Thyroid gland (tissue), 4 donors: ENCODE measurements around the gene JPT2. TPM values are rescaled to one million over a fixed set of nuclear protein-coding genes. Genes with fewer than 3 reads are reported as not detected.
A peak's percentile ranks its signal among the peaks of the same experiment; 100 is the strongest.

ENCODE experiments used
- DNase-seq, 2 donors: peaks; one replicate each; pipeline ENCODE4 v3.0.0-alpha.2; 2019
- H3K27ac ChIP-seq, 3 donors: fragments of 200-600 bp; sonication (generic); 1 replicate in 2 of 3; 2 replicates in 1 of 3; pipeline ENCODE4 v1.5.1; 2016 to 2019; ENCODE audit warnings: mild to moderate bottlenecking in 1 of 3, moderate library complexity in 1 of 3
- H3K27me3 ChIP-seq: fragments of 200-600 bp; sonication (generic); one replicate; pipeline ENCODE4 v1.5.1; 2019
- H3K36me3 ChIP-seq, 2 donors: fragments of 200-600 bp; sonication (generic); one replicate each; pipeline ENCODE4 v1.5.1; 2016 to 2019
- H3K4me1 ChIP-seq, 2 donors: fragments of 200-600 bp; sonication (generic); one replicate each; pipeline ENCODE4 v1.5.1; 2017 to 2019
- H3K4me3 ChIP-seq, 3 donors: fragments of 200-600 bp; sonication (generic); replicated peaks in 1 of 3; 1 replicate in 2 of 3; 2 replicates in 1 of 3; pipeline ENCODE4 v1.5.1; 2016; ENCODE audit warnings: mild to moderate bottlenecking in 1 of 3
- H3K9me3 ChIP-seq: fragments of 200-600 bp; sonication (generic); one replicate; pipeline ENCODE4 v1.5.1; 2017
- POLR2A ChIP-seq, 2 donors: fragments of 450-650 bp; IDR thresholded peaks; one replicate each; pipeline ENCODE4 v1.6.1; 2017; ENCODE audit warnings: antibody characterized with exemption in 2 of 2, mild to moderate bottlenecking in 2 of 2, moderate library complexity in 1 of 2
- WGBS, 2 donors: methylation state at CpG; one replicate each; pipeline ENCODE4 v1.1.5; 2017; 5-methylcytosine and 5-hydroxymethylcytosine counted together
- intact Hi-C: fragments of 100-400 bp; cut with DNase I; formaldehyde crosslinking; loops from one replicate; pipeline ENCODE4 v1.15.1; 2023
- total RNA-seq, 4 donors: library from RNA; depleted of rRNA; stranded (reverse); fragments of >200 nt; gene quantifications; one replicate each; pipeline ENCODE4 v1.2.3, GENCODE V29; 2016
- TF ChIP-seq, protein P1 (sequence below), 6 experiments: fragments of 200-600 bp in 3 of 6; fragments of 450-650 bp in 3 of 6; sonication (generic) in 3 of 6; IDR thresholded peaks; one replicate each; pipeline ENCODE4 v1.5.1; 2016 to 2019; ENCODE audit warnings: antibody characterized with exemption in 6 of 6, mild to moderate bottlenecking in 2 of 6, inconsistent platforms in 1 of 6, moderate library complexity in 1 of 6

Gene JPT2
- total RNA-seq, 4 donors from 2014 or later: 30.8 to 50.3 (median 44.9) TPM

DNA sequence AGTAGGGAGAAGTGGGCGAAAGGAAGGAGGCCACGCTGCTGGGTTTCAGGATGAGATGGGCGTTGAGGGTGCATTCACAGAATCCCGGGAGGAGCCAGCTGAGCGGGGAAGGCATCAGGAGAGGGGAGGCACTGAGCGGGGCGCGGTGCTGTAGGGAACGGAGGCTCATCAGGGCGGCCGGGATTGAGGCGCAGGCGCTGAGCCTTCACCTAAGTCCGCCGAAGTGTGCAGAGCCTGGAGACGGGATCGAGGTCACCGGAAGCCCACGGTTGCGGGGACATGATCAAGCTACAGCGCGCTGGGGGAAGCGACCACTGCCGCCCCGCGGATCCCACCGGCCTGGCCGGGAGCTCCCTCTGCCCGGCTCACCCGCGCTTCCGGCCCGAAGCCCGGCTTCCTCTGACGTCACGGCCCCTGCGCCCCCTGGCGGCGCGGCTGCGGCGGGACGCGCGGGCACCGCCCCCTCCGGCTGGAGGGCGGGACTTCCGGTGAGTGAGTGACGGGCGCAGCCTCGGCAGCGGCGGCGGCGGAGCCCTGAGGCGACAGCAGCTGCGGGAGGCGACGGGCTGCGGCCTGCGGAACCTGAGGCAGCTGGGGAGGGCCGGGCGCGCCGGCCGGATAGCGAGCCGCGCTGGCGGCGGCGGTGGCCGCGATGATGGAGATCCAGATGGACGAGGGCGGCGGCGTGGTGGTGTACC is 27.8 kb downstream of the JPT2 start, which contains the start of gene MAPK8IP3:
MAPK8IP3 (plus strand) TSS at position 508 of the 698 bp plus-strand sequence; CDS start at position 653, 145 bp downstream.
- Histone ChIP-seq H3K4me1 (peaks cover 18 to 20% of the 10 kb centered on the region in 2 donors), H3K36me3 (peaks cover 3 to 4% of the 10 kb centered on the region in 2 donors), H3K9me3 (no peaks in the 10 kb centered on the region), H3K4me3 (peak within 1 kb of the TSS; percentile 83 to 97 (median 88)), H3K27ac (peak within 1 kb of the TSS; percentile 71 to 91 (median 83)), H3K27me3 (no peaks in the 10 kb centered on the region)
- intact Hi-C loops: loop anchor here (10.0 kb wide), 1 partner anchor 91 kb away; the partner anchor contains the start of genes CRAMP1 and IFT140
- DNase-seq: peak; percentile 82 to 87
- TF ChIP-seq POLR2A (IDR thresholded peaks at IDR 0.05): peak; percentile 60 to 96
- TF ChIP-seq, protein P1, sequence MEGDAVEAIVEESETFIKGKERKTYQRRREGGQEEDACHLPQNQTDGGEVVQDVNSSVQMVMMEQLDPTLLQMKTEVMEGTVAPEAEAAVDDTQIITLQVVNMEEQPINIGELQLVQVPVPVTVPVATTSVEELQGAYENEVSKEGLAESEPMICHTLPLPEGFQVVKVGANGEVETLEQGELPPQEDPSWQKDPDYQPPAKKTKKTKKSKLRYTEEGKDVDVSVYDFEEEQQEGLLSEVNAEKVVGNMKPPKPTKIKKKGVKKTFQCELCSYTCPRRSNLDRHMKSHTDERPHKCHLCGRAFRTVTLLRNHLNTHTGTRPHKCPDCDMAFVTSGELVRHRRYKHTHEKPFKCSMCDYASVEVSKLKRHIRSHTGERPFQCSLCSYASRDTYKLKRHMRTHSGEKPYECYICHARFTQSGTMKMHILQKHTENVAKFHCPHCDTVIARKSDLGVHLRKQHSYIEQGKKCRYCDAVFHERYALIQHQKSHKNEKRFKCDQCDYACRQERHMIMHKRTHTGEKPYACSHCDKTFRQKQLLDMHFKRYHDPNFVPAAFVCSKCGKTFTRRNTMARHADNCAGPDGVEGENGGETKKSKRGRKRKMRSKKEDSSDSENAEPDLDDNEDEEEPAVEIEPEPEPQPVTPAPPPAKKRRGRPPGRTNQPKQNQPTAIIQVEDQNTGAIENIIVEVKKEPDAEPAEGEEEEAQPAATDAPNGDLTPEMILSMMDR (IDR thresholded peaks at IDR 0.05): peak; percentile 48 to 100 (median 97)
- 0 to 2% methylated on average over 13 to 15 of the region's 79 CpGs for WGBS, 2 donors

DNA sequence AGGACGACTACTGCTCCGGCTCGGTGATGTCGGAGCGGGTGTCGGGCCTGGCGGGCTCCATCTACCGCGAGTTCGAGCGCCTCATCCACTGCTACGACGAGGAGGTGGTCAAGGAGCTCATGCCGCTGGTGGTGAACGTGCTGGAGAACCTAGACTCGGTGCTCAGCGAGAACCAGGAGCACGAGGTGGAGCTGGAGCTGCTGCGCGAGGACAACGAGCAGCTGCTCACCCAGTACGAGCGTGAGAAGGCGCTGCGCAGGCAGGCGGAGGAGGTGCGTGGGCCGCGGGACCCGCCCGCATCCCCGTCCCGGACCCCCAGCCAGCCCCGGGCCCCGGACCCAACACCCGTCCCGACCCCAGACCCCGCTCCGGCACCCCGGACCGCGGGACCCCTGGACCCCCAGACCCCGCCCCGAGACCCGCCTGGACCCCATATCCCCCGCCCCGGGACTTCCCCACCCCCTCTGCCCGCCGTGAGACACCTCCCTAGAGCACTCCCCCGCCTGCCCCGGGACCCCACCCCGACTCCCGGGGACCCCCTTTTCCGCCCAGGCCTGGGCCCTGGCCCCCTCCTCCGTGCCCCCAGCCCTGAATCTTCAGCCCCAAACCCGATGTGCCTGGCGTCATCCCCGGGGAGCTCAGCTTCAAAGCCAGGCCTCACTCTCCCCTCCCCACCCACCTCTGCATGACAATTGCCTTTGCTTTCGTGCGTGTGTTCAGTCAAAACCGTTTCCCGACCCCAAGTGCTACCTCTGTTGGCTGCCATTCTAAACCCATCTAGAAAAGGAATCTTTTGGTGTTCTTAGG is 28.5 kb downstream of the JPT2 start:
- Histone ChIP-seq H3K36me3 (no peaks in the 10 kb centered on the region), H3K27me3 (no peaks in the 10 kb centered on the region), H3K4me3 (peak overlapping the region; percentile 83 to 97 (median 88)), H3K9me3 (no peaks in the 10 kb centered on the region), H3K27ac (peak overlapping the region; percentile 44 to 91 (median 78)), H3K4me1 (peaks cover 18 to 20% of the 10 kb centered on the region in 2 donors)
- 0 to 1% methylated on average over 5 to 14 of the region's 62 CpGs for WGBS, 2 donors
- no peak for TF ChIP-seq POLR2A (IDR thresholded peaks at IDR 0.05)
- TF ChIP-seq, protein P1 (IDR thresholded peaks at IDR 0.05): no peak
- DNase-seq: peak; percentile 15 to 22
- intact Hi-C loops: loop anchor here (10.0 kb wide), 1 partner anchor 92 kb away; the partner anchor contains the start of genes CRAMP1 and IFT140

GRCh38 chr16:1707193-1707790 is 29.2 kb downstream of the JPT2 start:
- H3K27me3 ChIP-seq: no peaks in the 10 kb centered on the region
- peaks cover 20% of the 10 kb centered on the region in 2 donors for H3K4me1 ChIP-seq
- intact Hi-C loops: loop anchor here (10.0 kb wide), 1 partner anchor 92 kb away; the partner anchor contains the start of genes CRAMP1 and IFT140
- H3K9me3 ChIP-seq: no peaks in the 10 kb centered on the region
- peak overlapping the region in 2 of 3 donors; percentile 23 to 97 for H3K4me3 ChIP-seq
- TF ChIP-seq, protein P1 (IDR thresholded peaks at IDR 0.05): no peak
- TF ChIP-seq POLR2A (IDR thresholded peaks at IDR 0.05): no peak
- 19 to 20% methylated on average over 16 of the region's 16 CpGs for WGBS, 2 donors
- peak overlapping the region in 1 of 3 donors; percentile 78 for H3K27ac ChIP-seq
- no peaks in the 10 kb centered on the region for H3K36me3 ChIP-seq
- peak; percentile 13 to 18 for DNase-seq

DNA sequence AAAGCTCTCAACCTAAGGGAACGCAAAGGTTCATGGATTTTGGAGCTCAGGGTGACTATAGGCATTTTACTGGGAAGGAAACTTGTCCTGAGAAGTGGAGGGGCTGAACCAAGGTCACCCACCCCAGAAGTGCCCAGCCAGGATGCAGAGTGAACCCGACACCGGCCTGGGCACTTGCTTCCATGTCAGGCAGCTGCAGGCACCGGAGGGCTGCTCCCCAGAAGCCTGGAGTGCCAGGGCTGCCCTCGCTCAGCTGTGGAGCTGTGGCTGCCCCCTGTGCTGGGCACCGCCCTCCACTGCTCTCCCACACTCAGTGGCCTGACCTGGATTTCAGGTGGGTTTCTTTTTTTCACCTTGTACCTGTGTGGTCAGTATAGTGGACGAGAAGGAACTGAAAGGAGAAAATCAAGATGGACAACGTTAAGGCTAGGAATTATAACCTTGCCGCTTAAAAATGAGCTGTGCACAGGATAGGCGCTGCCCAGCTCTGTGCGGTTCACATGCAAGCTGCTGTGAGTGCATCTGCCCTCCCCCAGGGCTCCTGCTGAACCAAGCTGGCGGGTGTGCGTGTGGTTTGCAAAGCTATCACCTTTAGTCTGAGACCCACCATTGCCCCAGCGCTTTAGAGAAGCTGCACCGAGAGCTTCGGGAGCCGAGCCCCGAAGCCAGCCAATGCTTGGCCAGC is 30.1 kb downstream of the JPT2 start:
- TF ChIP-seq, protein P1 (IDR thresholded peaks at IDR 0.05): no peak
- no peak for TF ChIP-seq POLR2A (IDR thresholded peaks at IDR 0.05)
- no peaks in the 10 kb centered on the region for H3K9me3 ChIP-seq
- no peaks in the 10 kb centered on the region for H3K36me3 ChIP-seq
- DNase-seq: no peak
- H3K27me3 ChIP-seq: no peaks in the 10 kb centered on the region
- peaks cover 24 to 30% of the 10 kb centered on the region in 2 donors for H3K4me1 ChIP-seq
- no peak overlapping the region for H3K4me3 ChIP-seq
- intact Hi-C loops: loop anchor here (10.0 kb wide), 1 partner anchor 93 kb away; the partner anchor contains the start of genes CRAMP1 and IFT140
- WGBS, 2 donors: 86 to 95% methylated on average over 18 of the region's 18 CpGs
- no peak overlapping the region for H3K27ac ChIP-seq
